SJSA1 (cell line): ENCODE measurements around the gene MACROH2A1. TPM values are rescaled to one million over a fixed set of nuclear protein-coding genes. Genes with fewer than 3 reads are reported as not detected.

Experiments
- DNase-seq, 2 experiments: peaks; one replicate each; pipeline ENCODE4 v3.0.0-alpha.2; 2015 to 2020; ENCODE audit warnings: low spot score in 2 of 2, low read depth in 1 of 2
- H3K27ac ChIP-seq: fragments of 250-450 bp; sonication (Bioruptor Pico); 2 replicates; pipeline ENCODE4 v1.5.1; 2020; ENCODE audit warnings: mild to moderate bottlenecking, moderate library complexity
- H3K27me3 ChIP-seq: fragments of 250-450 bp; sonication (Bioruptor Pico); replicated peaks from 2 replicates; pipeline ENCODE4 v1.5.1; 2020; ENCODE audit warnings: mild to moderate bottlenecking, moderate library complexity
- H3K36me3 ChIP-seq: fragments of 250-450 bp; sonication (Bioruptor Pico); 2 replicates; pipeline ENCODE4 v1.5.1; 2020; ENCODE audit warnings: mild to moderate bottlenecking
- H3K4me1 ChIP-seq: fragments of 250-450 bp; sonication (Bioruptor Pico); replicated peaks from 2 replicates; pipeline ENCODE4 v1.6.1; 2021; ENCODE audit warnings: mild to moderate bottlenecking
- H3K4me3 ChIP-seq: fragments of 250-450 bp; sonication (Bioruptor Pico); 2 replicates; pipeline ENCODE4 v1.5.1; 2020; ENCODE audit warnings: mild to moderate bottlenecking
- H3K9me3 ChIP-seq: fragments of 250-450 bp; sonication (Bioruptor Pico); replicated peaks from 2 replicates; pipeline ENCODE4 v1.5.1; 2020; ENCODE audit warnings: mild to moderate bottlenecking
- total RNA-seq: library from RNA; depleted of rRNA; stranded (reverse); fragments of >200 nt; shearing (Covaris generic); gene quantifications from 2 replicates; pipeline ENCODE4 v1.2.3, GENCODE V29; 2014; rRNA removed

Gene MACROH2A1
- total RNA-seq, 1 experiment from 2014 or later = 337 TPM

GRCh38 chr5:135307143-135307903 is 91.7 kb downstream of the MACROH2A1 start:
- H3K9me3 ChIP-seq = no peaks in the 10 kb centered on the region
- H3K4me3 ChIP-seq = no peak overlapping the region
- no peaks in the 10 kb centered on the region for H3K27me3 ChIP-seq
- H3K36me3 ChIP-seq = no peaks in the 10 kb centered on the region
- H3K4me1 ChIP-seq = peaks cover 37% of the 10 kb centered on the region
- no peak overlapping the region for H3K27ac ChIP-seq
- peak in 1 of 2 experiments; percentile 45 for DNase-seq

GRCh38 chr5:135306557-135306956 is 92.5 kb downstream of the MACROH2A1 start:
- H3K36me3 ChIP-seq = no peaks in the 10 kb centered on the region
- no peaks in the 10 kb centered on the region for H3K27me3 ChIP-seq
- DNase-seq = peak in 1 of 2 experiments; percentile 36
- no peak overlapping the region for H3K27ac ChIP-seq
- H3K9me3 ChIP-seq = 0 out of 2 replicates have a peak, but pooled peaks cover 2% of the 10 kb centered on the region
- peaks cover 37% of the 10 kb centered on the region for H3K4me1 ChIP-seq
- H3K4me3 ChIP-seq = no peak overlapping the region

- H3K9me3 ChIP-seq = 0 out of 2 replicates have a peak, but pooled peaks cover 2% of the 10 kb centered on the region
- H3K27me3 ChIP-seq = no peaks in the 10 kb centered on the region
- DNase-seq = peak; percentile 31 to 56
- H3K27ac ChIP-seq = no peak overlapping the region
- no peak overlapping the region for H3K4me3 ChIP-seq
- no peaks in the 10 kb centered on the region for H3K36me3 ChIP-seq
- H3K4me1 ChIP-seq = peaks cover 24% of the 10 kb centered on the region
Observed at GRCh38 chr5:135304352-135305221, 94.4 kb downstream of the MACROH2A1 start.

GRCh38 chr5:135303582-135304173 is 95.4 kb downstream of the MACROH2A1 start:
- Histone ChIP-seq H3K36me3 (no peaks in the 10 kb centered on the region), H3K4me3 (no peak overlapping the region), H3K4me1 (peaks cover 15% of the 10 kb centered on the region), H3K9me3 (0 out of 2 replicates have a peak, but pooled peaks cover 2% of the 10 kb centered on the region), H3K27ac (no peak overlapping the region), H3K27me3 (no peaks in the 10 kb centered on the region)
- DNase-seq = no peak

- H3K27ac ChIP-seq = no peak overlapping the region
- H3K36me3 ChIP-seq = no peaks in the 10 kb centered on the region
- H3K4me3 ChIP-seq = no peak overlapping the region
- H3K27me3 ChIP-seq = 0 out of 2 replicates have a peak, but pooled peaks cover 5% of the 10 kb centered on the region
- H3K9me3 ChIP-seq = 0 out of 2 replicates have a peak, but pooled peaks cover 2% of the 10 kb centered on the region
- no peak for DNase-seq
- H3K4me1 ChIP-seq = peaks cover 8% of the 10 kb centered on the region
Observed at GRCh38 chr5:135296900-135297816, 101.9 kb downstream of the MACROH2A1 start.

GRCh38 chr5:135295852-135296251 is 103.2 kb downstream of the MACROH2A1 start:
- no peak overlapping the region for H3K4me3 ChIP-seq
- peaks cover 8% of the 10 kb centered on the region for H3K4me1 ChIP-seq
- 0 out of 2 replicates have a peak, but pooled peaks cover 6% of the 10 kb centered on the region for H3K27me3 ChIP-seq
- H3K27ac ChIP-seq = no peak overlapping the region
- no peaks in the 10 kb centered on the region for H3K9me3 ChIP-seq
- DNase-seq = no peak
- H3K36me3 ChIP-seq = no peaks in the 10 kb centered on the region

GRCh38 chr5:135294793-135295192 is 104.2 kb downstream of the MACROH2A1 start:
- H3K4me3 ChIP-seq = no peak overlapping the region
- no peak for DNase-seq
- H3K27me3 ChIP-seq = 0 out of 2 replicates have a peak, but pooled peaks cover 6% of the 10 kb centered on the region
- no peak overlapping the region for H3K27ac ChIP-seq
- H3K4me1 ChIP-seq = peaks cover 8% of the 10 kb centered on the region
- H3K9me3 ChIP-seq = no peaks in the 10 kb centered on the region
- no peaks in the 10 kb centered on the region for H3K36me3 ChIP-seq

GRCh38 chr5:135289651-135290050 is 109.4 kb downstream of the MACROH2A1 start:
- no peaks in the 10 kb centered on the region for H3K4me1 ChIP-seq

GRCh38 chr5:135287551-135287950 is 111.5 kb downstream of the MACROH2A1 start:
- H3K9me3 ChIP-seq = 0 out of 2 replicates have a peak, but pooled peaks cover 3% of the 10 kb centered on the region
- no peaks in the 10 kb centered on the region for H3K36me3 ChIP-seq
- no peak overlapping the region for H3K4me3 ChIP-seq
- no peak for DNase-seq
- peaks cover 5% of the 10 kb centered on the region; the same call in 1 of the 2 replicates for H3K27me3 ChIP-seq
- H3K27ac ChIP-seq = no peak overlapping the region
- no peaks in the 10 kb centered on the region for H3K4me1 ChIP-seq

More at GRCh38 chr5:135289651-135290050, 109.4 kb downstream of the MACROH2A1 start:
- no peak overlapping the region for H3K4me3 ChIP-seq
- DNase-seq = no peak
- H3K36me3 ChIP-seq = no peaks in the 10 kb centered on the region
- H3K27me3 ChIP-seq = peaks cover 6% of the 10 kb centered on the region; the same call in 1 of the 2 replicates
- no peak overlapping the region for H3K27ac ChIP-seq
- H3K9me3 ChIP-seq = 0 out of 2 replicates have a peak, but pooled peaks cover 3% of the 10 kb centered on the region

Other genes with a start within 250 kb of the MACROH2A1 start
- gene DCANP1, start 48.1 kb upstream of the MACROH2A1 start, total RNA-seq = not detected in 2 replicates
- not detected in 2 replicates for gene TIFAB, start 53.1 kb upstream of the MACROH2A1 start, total RNA-seq
- not detected in 2 replicates for gene NEUROG1, start 136.7 kb upstream of the MACROH2A1 start, total RNA-seq
- gene CXCL14, start 179.8 kb upstream of the MACROH2A1 start, total RNA-seq = 0.29 TPM in 1 of 2 replicates, not detected in the other